Esophagus (tissue), 2 donors: Measurements from ENCODE around the gene HORMAD2. TPM values are rescaled to one million over a fixed set of nuclear protein-coding genes. Genes with fewer than 3 reads are reported as not detected.

Source experiments
- H3K27ac ChIP-seq, 2 donors: one replicate each; pipeline ENCODE4 v1.5.1; 2013; ENCODE audit warnings: low read depth in 2 of 2, mild to moderate bottlenecking in 2 of 2, inconsistent platforms in 1 of 2, low read length in 1 of 2, moderate library complexity in 1 of 2
- H3K27me3 ChIP-seq, 2 donors: one replicate each; pipeline ENCODE4 v1.6.1; 2013; ENCODE audit warnings: low read length in 2 of 2, control low read depth in 1 of 2, mild to moderate bottlenecking in 1 of 2; ENCODE audit not compliant: insufficient read depth in 2 of 2, control insufficient read depth in 1 of 2
- H3K36me3 ChIP-seq, 2 donors: one replicate each; pipeline ENCODE4 v1.6.1; 2013; ENCODE audit warnings: low read length in 1 of 2; ENCODE audit not compliant: control insufficient read depth in 2 of 2, insufficient read depth in 2 of 2
- H3K4me1 ChIP-seq, 2 donors: one replicate each; pipeline ENCODE4 v1.6.1; 2013; ENCODE audit warnings: low read length in 1 of 2; ENCODE audit not compliant: control insufficient read depth in 2 of 2, insufficient read depth in 2 of 2
- H3K4me3 ChIP-seq, 2 donors: one replicate each; pipeline ENCODE4 v1.5.1; 2013; ENCODE audit warnings: low read length in 2 of 2, mild to moderate bottlenecking in 2 of 2, low read depth in 1 of 2, moderate library complexity in 1 of 2
- H3K9me3 ChIP-seq, 2 donors: one replicate each; pipeline ENCODE4 v1.6.1; 2013; ENCODE audit warnings: mild to moderate bottlenecking in 2 of 2, low read depth in 1 of 2, low read length in 1 of 2, moderate library complexity in 1 of 2; ENCODE audit not compliant: control insufficient read depth in 2 of 2, insufficient read depth in 1 of 2
- WGBS, 2 donors: extraction: QIAGEN DNeasy Blood & Tissue Kit; methylation state at CpG; one replicate each; pipeline ENCODE4 v1.1.7; 2013; 5-methylcytosine and 5-hydroxymethylcytosine counted together
- polyA plus RNA-seq, 2 donors: library from polyadenylated mRNA; stranded (reverse); fragments of 200-250 nt; gene quantifications; one replicate each; pipeline ENCODE4 v1.2.3, GENCODE V29; 2013
- donor health status: healthy with polysubstance abuse.
- donor health status: Bipolar disorder and iron deficiency.

The HORMAD2 gene
- polyA plus RNA-seq, 2 donors = not detected

- 96 to 97% methylated on average over 3 of the region's 3 CpGs for WGBS, 2 donors
- H3K4me1 ChIP-seq = no peaks in the 10 kb centered on the region
- H3K9me3 ChIP-seq = no peaks in the 10 kb centered on the region
Measured at GRCh38 chr22:30117256-30117655, 37.0 kb downstream of the HORMAD2 start.

DNA sequence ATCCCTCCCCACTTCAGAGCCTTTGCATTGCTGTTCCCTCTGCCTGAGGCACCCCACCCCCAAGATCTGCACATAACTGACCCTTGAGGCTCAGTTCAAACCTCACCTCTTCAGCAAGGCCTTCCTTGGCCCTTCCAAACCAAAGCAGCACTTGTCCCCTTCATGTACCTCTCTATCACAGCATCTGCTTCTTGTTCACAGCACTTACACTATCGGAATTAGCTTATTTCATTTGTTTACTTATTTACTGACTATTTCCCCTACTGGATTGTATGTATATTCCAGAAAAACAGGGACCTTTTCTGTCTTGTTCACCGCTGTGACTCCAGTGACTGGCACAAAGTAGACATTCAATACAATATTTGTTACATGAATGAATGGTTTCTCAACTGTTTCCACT, 38.0 kb downstream of the HORMAD2 start:
- no peak overlapping the region for H3K27ac ChIP-seq
- no peaks in the 10 kb centered on the region for H3K4me1 ChIP-seq
- no peaks in the 10 kb centered on the region for H3K27me3 ChIP-seq
- 93 to 94% methylated on average over 2 of the region's 2 CpGs for WGBS, 2 donors
- no peaks in the 10 kb centered on the region for H3K36me3 ChIP-seq
- H3K9me3 ChIP-seq = no peaks in the 10 kb centered on the region
- no peak overlapping the region for H3K4me3 ChIP-seq

More at GRCh38 chr22:30117256-30117655, 37.0 kb downstream of the HORMAD2 start:
- Histone ChIP-seq H3K27me3 (no peaks in the 10 kb centered on the region), H3K36me3 (no peaks in the 10 kb centered on the region), H3K4me3 (no peak overlapping the region), H3K27ac (no peak overlapping the region)

- H3K4me3 ChIP-seq = no peak overlapping the region
- 32 to 39% methylated on average over 6 of the region's 6 CpGs for WGBS, 2 donors
- no peaks in the 10 kb centered on the region for H3K27me3 ChIP-seq
- H3K9me3 ChIP-seq = no peaks in the 10 kb centered on the region
- H3K27ac ChIP-seq = no peak overlapping the region
- H3K4me1 ChIP-seq = no peaks in the 10 kb centered on the region
- H3K36me3 ChIP-seq = no peaks in the 10 kb centered on the region
Measured at GRCh38 chr22:30121960-30122359, 41.7 kb downstream of the HORMAD2 start.

DNA sequence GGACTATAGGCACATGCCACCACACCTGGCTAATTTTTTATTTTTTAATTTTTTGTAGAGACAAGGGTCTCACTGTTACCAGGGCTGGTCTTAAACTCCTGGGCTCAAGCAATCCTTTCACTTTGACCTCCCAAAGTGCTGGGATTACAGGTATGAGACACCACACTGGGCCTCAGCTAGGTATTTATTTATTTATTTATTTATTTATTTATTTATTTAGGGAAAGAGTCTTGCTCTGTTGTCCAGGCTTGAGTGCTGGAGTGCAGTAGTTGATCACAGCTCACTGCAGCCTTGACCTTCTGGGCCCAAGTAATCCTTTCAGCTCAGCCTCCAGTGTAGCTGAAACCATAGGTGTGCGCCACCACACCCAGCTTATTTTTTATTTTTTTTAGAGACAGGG, 43.2 kb downstream of the HORMAD2 start:
- no peak overlapping the region for H3K4me3 ChIP-seq
- H3K36me3 ChIP-seq = no peaks in the 10 kb centered on the region
- no peaks in the 10 kb centered on the region for H3K9me3 ChIP-seq
- no peaks in the 10 kb centered on the region for H3K27me3 ChIP-seq
- H3K27ac ChIP-seq = no peak overlapping the region
- WGBS, 2 donors = 93 to 100% methylated on average over 1 of the region's 1 CpG
- H3K4me1 ChIP-seq = no peaks in the 10 kb centered on the region

DNA sequence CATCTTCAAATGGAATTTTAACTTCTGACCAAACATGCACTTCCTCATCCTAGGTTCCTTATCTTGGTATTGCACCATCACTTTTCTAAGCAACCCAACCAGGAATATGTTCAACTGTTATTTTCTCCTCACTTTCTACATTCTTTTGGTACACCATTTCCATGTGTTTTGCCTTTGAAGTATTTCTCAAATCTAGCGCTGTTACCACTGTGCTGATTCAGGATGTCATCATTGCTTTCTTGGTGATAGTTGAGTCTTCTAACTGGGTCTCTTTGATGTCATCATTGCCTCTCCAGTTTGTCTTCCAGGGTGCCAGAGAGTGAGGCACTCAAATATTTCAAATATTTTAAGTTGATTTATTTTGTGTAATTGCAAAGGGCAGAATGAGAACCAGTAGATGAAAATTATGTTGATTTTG, 47.5 kb downstream of the HORMAD2 start:
- Histone ChIP-seq H3K4me3 (no peak overlapping the region), H3K9me3 (no peaks in the 10 kb centered on the region), H3K4me1 (no peaks in the 10 kb centered on the region), H3K27me3 (no peaks in the 10 kb centered on the region), H3K27ac (no peak overlapping the region), H3K36me3 (no peaks in the 10 kb centered on the region)
- WGBS, 2 donors = 87 to 95% methylated on average over 1 of the region's 1 CpG

GRCh38 chr22:30128511-30128910, 48.2 kb downstream of the HORMAD2 start:
- Histone ChIP-seq H3K36me3 (no peaks in the 10 kb centered on the region), H3K9me3 (no peaks in the 10 kb centered on the region), H3K27ac (no peak overlapping the region), H3K4me1 (no peaks in the 10 kb centered on the region), H3K27me3 (no peaks in the 10 kb centered on the region), H3K4me3 (no peak overlapping the region)
- 75 to 81% methylated on average over 2 of the region's 2 CpGs for WGBS, 2 donors

DNA sequence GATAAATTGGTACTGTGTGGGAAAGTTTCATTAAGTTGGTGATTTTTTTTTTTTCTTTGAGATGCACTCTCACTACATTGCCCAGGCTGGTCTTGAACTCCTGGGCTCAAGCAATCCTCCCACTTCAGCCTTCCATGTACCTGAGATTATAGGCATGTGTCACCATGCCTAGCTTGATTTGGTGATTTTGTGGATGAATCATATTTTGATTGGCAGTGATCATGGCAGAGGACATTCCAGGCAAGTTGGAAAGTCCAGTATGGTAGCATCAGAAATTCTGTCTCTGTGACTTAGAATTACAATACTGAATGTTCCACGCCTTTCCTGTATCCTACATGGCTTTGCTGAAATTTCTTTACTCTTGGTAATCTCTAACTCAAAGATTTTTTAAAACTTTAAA, 49.4 kb downstream of the HORMAD2 start:
- no peak overlapping the region for H3K27ac ChIP-seq
- WGBS, 2 donors = 93 to 97% methylated on average over 1 of the region's 1 CpG
- no peaks in the 10 kb centered on the region for H3K36me3 ChIP-seq
- H3K9me3 ChIP-seq = no peaks in the 10 kb centered on the region
- H3K4me3 ChIP-seq = no peak overlapping the region
- H3K4me1 ChIP-seq = no peaks in the 10 kb centered on the region
- H3K27me3 ChIP-seq = no peaks in the 10 kb centered on the region

DNA sequence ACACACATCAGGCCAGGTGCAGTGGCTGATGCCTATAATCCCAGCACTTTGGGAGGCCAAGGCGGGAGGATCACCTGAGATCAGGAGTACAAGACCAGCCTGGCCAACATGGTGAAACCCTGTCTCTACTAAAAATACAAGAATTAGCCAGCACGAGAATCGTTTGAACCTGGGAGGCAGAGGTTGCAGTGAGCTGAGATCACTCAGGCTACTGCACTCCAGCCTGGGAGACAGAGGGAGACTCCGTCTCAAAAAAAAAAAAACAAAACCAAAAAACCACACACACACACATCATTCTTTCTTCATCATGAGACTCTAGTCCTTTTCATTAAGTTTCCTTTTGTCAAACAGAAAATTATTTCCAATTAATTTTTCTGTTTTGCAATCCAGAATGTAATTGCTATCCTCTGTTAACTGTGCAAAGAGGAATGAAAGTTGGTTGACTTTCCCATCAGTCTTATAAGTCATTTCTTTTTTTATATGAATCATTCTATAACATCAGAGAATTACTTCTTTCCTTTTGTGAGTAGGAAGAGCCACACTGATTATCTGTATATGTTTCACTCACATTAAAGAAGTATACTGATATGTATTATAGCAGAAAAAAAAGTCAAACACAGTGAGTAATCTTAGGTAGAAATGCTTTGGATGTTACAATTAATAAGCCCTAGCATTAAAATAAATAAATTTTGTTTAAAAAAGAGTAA, 52.2 kb downstream of the HORMAD2 start:
- H3K9me3 ChIP-seq = no peaks in the 10 kb centered on the region
- no peak overlapping the region for H3K27ac ChIP-seq
- 76 to 85% methylated on average over 4 of the region's 4 CpGs for WGBS, 2 donors
- no peaks in the 10 kb centered on the region for H3K4me1 ChIP-seq
- no peaks in the 10 kb centered on the region for H3K36me3 ChIP-seq
- H3K4me3 ChIP-seq = no peak overlapping the region
- H3K27me3 ChIP-seq = no peaks in the 10 kb centered on the region

DNA sequence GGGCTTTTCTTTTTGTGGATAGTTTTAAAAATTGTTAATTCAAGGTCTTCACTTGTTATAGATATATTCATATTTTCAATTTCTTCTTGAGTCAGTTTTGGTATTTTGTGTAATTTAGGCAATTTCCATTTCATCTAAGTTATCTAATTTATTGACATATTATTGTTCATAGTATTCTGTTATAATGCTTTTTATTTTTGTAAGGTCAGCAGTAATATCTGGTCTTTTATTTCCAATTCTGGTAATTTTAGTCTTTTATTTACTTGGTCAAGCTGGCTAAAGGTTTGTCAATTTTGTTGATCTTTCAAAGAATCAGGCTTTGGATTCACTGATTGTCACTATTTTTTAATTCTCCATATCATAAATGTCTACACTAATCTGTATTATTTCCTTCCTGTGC, 60.1 kb downstream of the HORMAD2 start:
- Histone ChIP-seq H3K4me1 (no peaks in the 10 kb centered on the region), H3K27ac (no peak overlapping the region), H3K4me3 (no peak overlapping the region), H3K27me3 (no peaks in the 10 kb centered on the region), H3K36me3 (no peaks in the 10 kb centered on the region), H3K9me3 (peaks cover 0 to 7% of the 10 kb centered on the region in 2 donors)

- WGBS, 2 donors = 63 to 91% methylated on average over 2 of the region's 2 CpGs
- Histone ChIP-seq H3K4me1 (no peaks in the 10 kb centered on the region), H3K36me3 (no peaks in the 10 kb centered on the region), H3K4me3 (no peak overlapping the region), H3K27me3 (no peaks in the 10 kb centered on the region), H3K9me3 (peaks cover 0 to 7% of the 10 kb centered on the region in 2 donors), H3K27ac (no peak overlapping the region)
Measured at GRCh38 chr22:30143265-30143664, 63.0 kb downstream of the HORMAD2 start.
